ENCODE measurements around the gene LRG1.

The LRG1 gene

DNA sequence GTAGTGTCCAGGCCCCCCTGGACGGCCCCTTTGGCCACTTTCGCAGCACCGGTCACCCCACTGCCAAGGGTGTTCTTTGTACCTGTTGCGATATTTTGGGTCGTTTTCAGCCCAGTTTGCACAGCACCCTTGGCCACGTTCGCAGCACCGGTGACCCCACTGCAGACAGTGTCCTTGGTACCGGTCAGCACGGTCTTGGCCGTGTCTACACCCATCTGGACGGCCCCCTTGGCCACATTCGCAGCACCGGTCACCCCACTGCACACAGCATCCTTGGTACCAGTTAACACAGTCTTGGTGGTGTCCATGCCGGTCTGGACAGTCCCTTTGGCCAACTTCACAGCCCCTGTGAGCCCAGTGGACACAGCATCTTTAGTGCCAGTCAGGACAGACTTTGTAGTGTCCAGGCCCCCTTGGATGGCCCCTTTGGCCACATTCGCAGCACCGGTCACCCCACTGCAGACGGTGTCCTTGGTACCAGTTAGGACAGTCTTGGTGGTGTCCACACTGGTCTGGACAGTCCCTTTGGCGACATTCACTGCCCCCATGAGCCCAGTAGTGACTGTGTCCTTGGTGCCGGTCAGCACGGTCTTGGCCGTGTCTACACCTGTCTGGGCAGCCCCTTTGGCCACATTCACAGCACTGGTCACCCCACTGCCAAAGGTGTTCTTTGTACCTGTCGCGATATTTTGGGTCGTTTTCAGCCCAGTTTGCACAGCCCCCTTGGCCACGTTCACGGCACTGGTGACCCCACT is 28.4 kb downstream of the LRG1 start:
- TF ChIP-seq, protein P1, sequence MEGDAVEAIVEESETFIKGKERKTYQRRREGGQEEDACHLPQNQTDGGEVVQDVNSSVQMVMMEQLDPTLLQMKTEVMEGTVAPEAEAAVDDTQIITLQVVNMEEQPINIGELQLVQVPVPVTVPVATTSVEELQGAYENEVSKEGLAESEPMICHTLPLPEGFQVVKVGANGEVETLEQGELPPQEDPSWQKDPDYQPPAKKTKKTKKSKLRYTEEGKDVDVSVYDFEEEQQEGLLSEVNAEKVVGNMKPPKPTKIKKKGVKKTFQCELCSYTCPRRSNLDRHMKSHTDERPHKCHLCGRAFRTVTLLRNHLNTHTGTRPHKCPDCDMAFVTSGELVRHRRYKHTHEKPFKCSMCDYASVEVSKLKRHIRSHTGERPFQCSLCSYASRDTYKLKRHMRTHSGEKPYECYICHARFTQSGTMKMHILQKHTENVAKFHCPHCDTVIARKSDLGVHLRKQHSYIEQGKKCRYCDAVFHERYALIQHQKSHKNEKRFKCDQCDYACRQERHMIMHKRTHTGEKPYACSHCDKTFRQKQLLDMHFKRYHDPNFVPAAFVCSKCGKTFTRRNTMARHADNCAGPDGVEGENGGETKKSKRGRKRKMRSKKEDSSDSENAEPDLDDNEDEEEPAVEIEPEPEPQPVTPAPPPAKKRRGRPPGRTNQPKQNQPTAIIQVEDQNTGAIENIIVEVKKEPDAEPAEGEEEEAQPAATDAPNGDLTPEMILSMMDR (IDR thresholded peaks at IDR 0.05) = no peak
- Histone ChIP-seq H3K4me1 (no peaks in the 10 kb centered on the region), H3K27me3 (peaks cover 0 to 9% of the 10 kb centered on the region in 2 donors), H3K9me3 (no peaks in the 10 kb centered on the region), H3K4me3 (no peak overlapping the region), H3K36me3 (no peaks in the 10 kb centered on the region), H3K27ac (no peak overlapping the region)
- intact Hi-C loops (cut with DNase I; ENCODE audit: low total_unique reads) = no loop called here
- no peak for DNase-seq

DNA sequence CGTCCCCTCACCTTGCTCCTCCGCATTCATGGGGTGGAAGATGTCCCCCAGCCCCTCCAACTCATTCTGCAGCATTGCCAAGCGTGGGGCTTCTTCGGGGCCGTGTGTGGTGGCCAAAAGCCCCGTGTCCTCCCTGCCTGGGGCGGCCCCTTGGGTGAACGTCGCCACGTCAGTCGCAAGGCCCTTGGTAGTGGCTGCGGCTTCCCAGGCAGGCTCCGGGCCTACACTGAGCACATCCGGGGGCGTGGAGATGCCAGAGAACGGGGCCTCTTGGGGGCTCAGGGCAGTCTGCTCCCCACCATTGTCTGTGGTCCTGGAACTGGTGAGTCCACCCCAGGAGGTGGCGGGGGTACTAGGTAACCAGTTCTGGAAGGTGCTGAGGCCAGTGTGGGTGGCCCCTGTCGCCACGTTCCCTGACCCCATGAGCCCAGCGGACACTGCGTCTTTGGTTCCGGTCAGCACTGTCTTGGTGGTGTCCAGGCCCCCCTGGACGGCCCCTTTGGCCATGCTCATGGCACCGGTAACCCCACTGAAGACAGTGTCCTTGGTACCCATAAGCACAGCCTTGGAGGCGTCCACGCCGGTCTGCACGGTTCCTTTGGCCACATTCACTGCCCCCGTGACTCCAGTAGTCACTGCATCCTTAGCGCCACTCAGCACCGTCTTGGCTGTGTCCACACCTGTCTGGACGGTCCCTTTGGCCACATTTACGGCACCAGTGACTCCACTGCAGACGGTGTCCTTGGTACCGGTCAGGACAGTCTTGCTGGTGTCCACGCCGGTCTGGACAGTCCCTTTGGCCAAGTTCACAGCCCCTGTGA is 29.2 kb downstream of the LRG1 start:
- TF ChIP-seq, protein P1 (IDR thresholded peaks at IDR 0.05) = no peak
- no peak for DNase-seq
- no peak overlapping the region for H3K4me3 ChIP-seq
- H3K36me3 ChIP-seq = peaks cover 0 to 5% (median 1%) of the 10 kb centered on the region in 3 donors
- H3K9me3 ChIP-seq = no peaks in the 10 kb centered on the region
- intact Hi-C loops (cut with DNase I; ENCODE audit: low total_unique reads) = no loop called here
- no peaks in the 10 kb centered on the region for H3K4me1 ChIP-seq
- no peak overlapping the region for H3K27ac ChIP-seq
- peaks cover 0 to 3% of the 10 kb centered on the region in 2 donors for H3K27me3 ChIP-seq

DNA sequence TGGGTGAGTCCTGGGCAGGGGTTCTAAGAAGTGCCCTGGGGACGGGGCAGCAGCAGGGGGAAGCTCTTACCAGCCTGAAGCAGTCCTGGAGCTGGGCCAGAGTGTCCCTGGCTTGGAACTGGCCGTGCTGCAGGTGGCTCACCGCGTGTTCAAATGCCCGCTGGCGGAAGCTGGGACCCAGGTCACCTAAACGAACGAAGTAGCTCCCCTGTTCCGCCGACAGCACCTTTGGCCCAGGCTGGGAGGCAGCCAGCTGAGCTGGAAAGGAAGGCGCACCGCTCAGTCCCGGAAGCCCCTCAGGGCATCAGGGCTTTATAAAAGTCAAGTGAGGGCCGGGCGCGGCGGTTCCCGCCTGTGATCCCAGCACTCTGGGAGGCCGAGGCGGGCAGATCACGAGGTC is 31.1 kb downstream of the LRG1 start:
- H3K4me3 ChIP-seq = no peak overlapping the region
- intact Hi-C loops (cut with DNase I; ENCODE audit: low total_unique reads) = no loop called here
- peaks cover 0 to 24% (median 14%) of the 10 kb centered on the region in 3 donors for H3K36me3 ChIP-seq
- TF ChIP-seq, protein P1 (IDR thresholded peaks at IDR 0.05) = no peak
- no peaks in the 10 kb centered on the region for H3K27me3 ChIP-seq
- no peaks in the 10 kb centered on the region for H3K9me3 ChIP-seq
- H3K27ac ChIP-seq = no peak overlapping the region
- H3K4me1 ChIP-seq = no peaks in the 10 kb centered on the region
- no peak for DNase-seq

DNA sequence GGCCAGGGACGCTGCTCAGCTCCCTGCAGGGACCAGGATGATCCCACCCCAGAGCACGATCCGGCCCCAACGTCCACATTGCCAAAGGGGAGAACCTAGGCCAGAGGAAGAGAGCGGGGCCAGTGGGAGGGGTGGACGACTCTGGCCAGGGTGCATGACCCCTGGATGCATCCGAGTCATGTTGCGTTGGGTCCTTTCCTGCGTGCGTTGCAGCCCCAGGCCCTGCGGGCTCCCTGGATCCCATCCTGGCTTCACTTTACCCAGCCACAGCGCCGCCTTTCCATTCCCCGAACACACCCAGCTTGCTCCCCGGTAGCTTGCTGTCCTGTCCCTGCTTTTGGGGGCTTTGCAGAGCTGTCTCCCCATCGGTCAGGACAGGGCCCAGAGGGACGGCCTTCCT is 32.0 kb downstream of the LRG1 start:
- Histone ChIP-seq H3K36me3 (peaks cover 0 to 33% (median 20%) of the 10 kb centered on the region in 3 donors), H3K4me3 (no peak overlapping the region), H3K27me3 (no peaks in the 10 kb centered on the region), H3K27ac (no peak overlapping the region), H3K9me3 (no peaks in the 10 kb centered on the region), H3K4me1 (no peaks in the 10 kb centered on the region)
- DNase-seq = no peak
- TF ChIP-seq, protein P1 (IDR thresholded peaks at IDR 0.05) = no peak
- intact Hi-C loops (cut with DNase I; ENCODE audit: low total_unique reads) = no loop called here

DNA sequence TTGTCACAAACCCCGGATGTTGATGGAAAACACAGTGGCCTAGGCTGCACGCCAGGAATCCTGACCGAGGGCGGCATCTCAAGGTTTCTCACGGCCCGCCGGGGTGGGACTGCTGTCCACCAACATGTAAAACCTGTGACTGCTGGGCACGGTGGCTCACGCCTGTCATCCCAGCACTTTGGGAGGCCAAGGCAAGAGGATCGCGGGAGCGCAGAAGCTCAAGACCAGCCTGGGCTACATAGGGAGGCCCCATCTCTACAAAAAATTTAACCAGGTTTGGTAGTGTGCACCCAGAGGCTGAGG is 32.7 kb downstream of the LRG1 start:
- no peak for DNase-seq
- Histone ChIP-seq H3K9me3 (no peaks in the 10 kb centered on the region), H3K4me3 (no peak overlapping the region), H3K27ac (no peak overlapping the region), H3K4me1 (no peaks in the 10 kb centered on the region), H3K27me3 (no peaks in the 10 kb centered on the region), H3K36me3 (peaks cover 0 to 40% (median 27%) of the 10 kb centered on the region in 3 donors)
- TF ChIP-seq, protein P1 (IDR thresholded peaks at IDR 0.05) = no peak
- intact Hi-C loops (cut with DNase I; ENCODE audit: low total_unique reads) = no loop called here

Data from tibial artery (tissue), 4 donors.